Bronchial epithelial cell (primary cell): ENCODE data around the gene CLCN4. TPM values are rescaled to one million over a fixed set of nuclear protein-coding genes. Genes with fewer than 3 reads are reported as not detected.
A peak's percentile ranks its signal among the peaks of the same experiment; 100 is the strongest.

Experiments
- DNase-seq: peaks from one replicate; pipeline ENCODE4 v3.0.0-alpha.2; 2010; ENCODE audit warnings: low read depth
- FAIRE-seq: peaks from 2 replicates; lab custom pipeline; 2011; peaks lifted over from hg19 to GRCh38; lab: Jason Lieb, UNC
- H3K27me3 ChIP-seq: 2 replicates; pipeline ENCODE4 v1.5.1; 2011; ENCODE audit warnings: low read length; ENCODE audit not compliant: control insufficient read depth, insufficient read depth
- H3K36me3 ChIP-seq: 2 replicates; pipeline ENCODE4 v1.5.1; 2011; ENCODE audit warnings: low read length; ENCODE audit not compliant: control insufficient read depth, insufficient read depth
- H3K4me3 ChIP-seq: 2 replicates; pipeline ENCODE4 v1.5.1; 2011; ENCODE audit warnings: mild to moderate bottlenecking, low read depth, low read length, control low read depth
- total RNA-seq: library from RNA; depleted of rRNA; stranded (reverse); fragments of >200 nt; gene quantifications from 2 replicates; pipeline ENCODE4 v1.2.1, GENCODE V29; 2014
- TF ChIP-seq, protein P1 (sequence below): IDR thresholded peaks from 2 replicates; pipeline ENCODE4 v1.5.1; 2011; ENCODE audit warnings: mild to moderate bottlenecking, moderate library complexity, low read length, control low read depth, inconsistent platforms; ENCODE audit not compliant: insufficient read depth, severe bottlenecking

Gene CLCN4
- total RNA-seq, 1 donor from 2014 or later: 1.3 TPM

DNA sequence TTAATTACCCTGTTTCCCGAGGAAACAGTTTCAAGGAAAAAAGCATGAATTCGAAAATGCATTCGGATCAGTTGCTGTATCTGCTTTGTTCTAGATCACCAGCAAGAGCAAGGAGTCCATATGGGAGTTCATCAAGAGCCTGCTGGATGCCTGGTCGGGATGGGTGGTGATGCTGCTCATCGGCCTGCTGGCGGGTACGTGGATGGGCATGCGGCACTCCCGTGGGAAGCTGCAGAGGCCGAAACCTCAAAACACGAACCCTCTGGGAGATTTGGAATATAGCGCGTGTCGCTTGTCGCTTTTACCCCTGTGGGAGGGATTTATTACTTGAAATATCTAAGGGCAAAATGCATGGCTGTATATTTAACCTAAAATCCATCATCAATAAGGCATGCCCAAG, 30.6 kb downstream of the CLCN4 start:
- no peak overlapping the region for H3K4me3 ChIP-seq
- FAIRE-seq (no peak), DNase-seq (no peak)
- TF ChIP-seq, protein P1, sequence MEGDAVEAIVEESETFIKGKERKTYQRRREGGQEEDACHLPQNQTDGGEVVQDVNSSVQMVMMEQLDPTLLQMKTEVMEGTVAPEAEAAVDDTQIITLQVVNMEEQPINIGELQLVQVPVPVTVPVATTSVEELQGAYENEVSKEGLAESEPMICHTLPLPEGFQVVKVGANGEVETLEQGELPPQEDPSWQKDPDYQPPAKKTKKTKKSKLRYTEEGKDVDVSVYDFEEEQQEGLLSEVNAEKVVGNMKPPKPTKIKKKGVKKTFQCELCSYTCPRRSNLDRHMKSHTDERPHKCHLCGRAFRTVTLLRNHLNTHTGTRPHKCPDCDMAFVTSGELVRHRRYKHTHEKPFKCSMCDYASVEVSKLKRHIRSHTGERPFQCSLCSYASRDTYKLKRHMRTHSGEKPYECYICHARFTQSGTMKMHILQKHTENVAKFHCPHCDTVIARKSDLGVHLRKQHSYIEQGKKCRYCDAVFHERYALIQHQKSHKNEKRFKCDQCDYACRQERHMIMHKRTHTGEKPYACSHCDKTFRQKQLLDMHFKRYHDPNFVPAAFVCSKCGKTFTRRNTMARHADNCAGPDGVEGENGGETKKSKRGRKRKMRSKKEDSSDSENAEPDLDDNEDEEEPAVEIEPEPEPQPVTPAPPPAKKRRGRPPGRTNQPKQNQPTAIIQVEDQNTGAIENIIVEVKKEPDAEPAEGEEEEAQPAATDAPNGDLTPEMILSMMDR: no peak
- H3K36me3 ChIP-seq: no peaks in the 10 kb centered on the region
- no peaks in the 10 kb centered on the region for H3K27me3 ChIP-seq

DNA sequence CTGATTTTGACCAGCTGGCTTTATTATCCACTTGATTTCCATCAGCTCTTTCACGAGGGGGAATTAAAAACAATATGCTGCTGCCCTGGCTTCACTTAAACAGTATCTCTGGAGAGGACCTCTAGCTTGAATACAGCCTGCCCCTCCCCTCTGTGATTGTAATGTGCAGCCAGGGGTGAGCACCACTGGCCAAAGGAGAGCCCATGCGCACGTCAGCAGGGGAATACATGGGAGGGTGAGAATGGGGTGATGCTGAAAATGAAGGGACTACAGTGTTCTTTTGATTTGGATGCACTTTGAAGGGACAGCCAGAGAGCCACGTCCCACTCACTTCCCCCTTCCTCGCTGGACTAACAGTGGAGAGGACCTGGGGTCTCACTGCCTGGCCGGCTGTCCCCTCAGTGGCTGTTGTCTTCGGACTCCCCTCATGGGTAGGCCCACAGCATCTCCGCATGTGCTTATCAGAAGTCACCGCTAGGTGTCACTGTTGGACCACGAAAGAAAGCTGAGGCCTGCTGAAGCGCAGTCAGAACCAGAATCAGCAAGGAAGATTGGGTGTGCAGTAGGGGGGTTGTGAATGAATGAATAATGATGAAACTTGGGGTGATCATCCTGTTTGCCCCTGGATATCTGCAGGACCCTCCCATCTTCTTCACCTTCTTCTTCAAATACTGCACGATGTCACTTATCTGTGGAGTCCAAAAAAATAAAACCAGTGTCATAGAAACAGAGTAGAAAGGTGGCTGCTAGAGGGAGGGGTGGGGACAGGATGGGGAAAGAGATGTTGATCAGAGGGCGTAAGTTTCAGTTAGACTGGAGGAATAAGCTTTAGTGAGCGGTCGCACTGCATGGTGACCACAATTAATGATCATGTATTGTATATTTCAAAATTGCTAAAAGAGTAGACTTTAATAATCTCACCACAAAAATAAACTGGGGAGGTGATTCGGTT, 32.8 kb downstream of the CLCN4 start:
- DNase-seq: peak; percentile 29
- Histone ChIP-seq H3K27me3 (no peaks in the 10 kb centered on the region), H3K36me3 (no peaks in the 10 kb centered on the region), H3K4me3 (no peak overlapping the region)
- TF ChIP-seq, protein P1: peak; percentile 54
- FAIRE-seq: no peak

DNA sequence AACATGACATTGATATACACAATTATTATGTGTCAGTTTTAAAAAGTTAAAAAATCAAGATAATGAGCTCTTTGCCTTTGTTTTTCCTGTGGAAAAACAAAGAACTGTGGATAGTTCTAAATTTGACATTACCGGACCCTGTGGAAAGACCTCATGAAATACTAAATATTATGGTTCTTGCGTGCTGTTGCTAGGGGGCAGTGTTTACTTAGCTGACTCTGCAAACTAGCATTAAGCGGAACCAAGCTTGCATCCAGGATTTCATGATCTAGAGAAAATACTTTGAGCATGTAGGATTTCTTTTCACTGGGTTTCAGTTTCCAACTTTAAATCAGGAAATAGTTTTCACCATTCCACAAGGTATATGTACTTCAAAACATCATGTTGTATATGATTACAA, 33.6 kb downstream of the CLCN4 start:
- no peak overlapping the region for H3K4me3 ChIP-seq
- peak; percentile 48 for DNase-seq
- TF ChIP-seq, protein P1: peak; percentile 11
- no peak for FAIRE-seq
- H3K27me3 ChIP-seq: no peaks in the 10 kb centered on the region
- no peaks in the 10 kb centered on the region for H3K36me3 ChIP-seq

DNA sequence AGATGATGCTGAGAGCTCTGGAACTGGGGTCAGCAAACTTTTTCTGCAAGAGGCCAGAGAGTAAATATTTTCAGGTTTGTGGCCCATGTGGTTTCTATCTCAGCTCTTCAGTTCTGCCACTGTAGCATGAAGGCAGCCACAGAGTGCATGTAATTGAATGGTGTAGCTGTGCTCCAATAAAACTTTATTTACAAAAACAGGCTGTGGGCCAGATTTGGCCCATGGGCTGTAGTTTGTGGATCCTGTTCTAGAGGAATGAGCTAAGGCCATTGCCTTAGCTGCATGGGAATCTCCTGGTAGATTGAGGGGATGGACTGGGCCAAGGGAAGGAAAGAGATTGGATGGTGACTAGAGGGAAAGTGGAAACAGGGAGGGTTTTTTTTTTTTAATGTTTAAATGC, 36.8 kb downstream of the CLCN4 start:
- Histone ChIP-seq H3K27me3 (no peaks in the 10 kb centered on the region), H3K4me3 (no peak overlapping the region), H3K36me3 (no peaks in the 10 kb centered on the region)
- no peak for FAIRE-seq
- TF ChIP-seq, protein P1: no peak
- no peak for DNase-seq

DNA sequence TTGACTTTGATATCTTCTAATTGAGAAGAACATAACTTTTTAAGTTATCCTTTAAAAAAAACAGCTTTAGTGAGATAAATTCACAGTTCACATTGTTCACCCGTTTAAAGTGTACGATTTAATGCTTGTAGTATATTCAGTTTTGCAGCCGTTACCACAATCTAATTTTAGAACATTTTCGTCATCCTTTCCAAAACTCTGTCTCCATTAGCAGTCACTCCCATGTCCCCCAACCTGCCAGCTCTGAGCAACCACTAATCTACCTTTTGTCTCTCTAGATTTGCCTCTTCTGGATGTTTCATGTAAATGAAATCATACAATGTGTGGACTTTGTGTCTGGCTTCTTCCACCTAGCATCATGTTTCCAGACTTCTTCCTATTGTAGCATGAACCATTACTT, 38.6 kb downstream of the CLCN4 start:
- no peak for DNase-seq
- Histone ChIP-seq H3K36me3 (no peaks in the 10 kb centered on the region), H3K27me3 (no peaks in the 10 kb centered on the region), H3K4me3 (no peak overlapping the region)
- TF ChIP-seq, protein P1: no peak
- no peak for FAIRE-seq
